CD4-positive, CD25-positive, alpha-beta regulatory T cell (primary cell): ENCODE data around the gene SLC4A5. TPM values are rescaled to one million over a fixed set of nuclear protein-coding genes. Genes with fewer than 3 reads are reported as not detected.

Experiments
- ATAC-seq, 2 donors: fragments of 150-1000 bp; cut with Tn5 transposase; one replicate each; pipeline ENCODE4 v1.10.0; 2021; ENCODE audit warnings: low read depth in 2 of 2, moderate number of reproducible peaks in 2 of 2, moderate library complexity in 1 of 2
- DNase-seq, 3 donors: peaks; one replicate each; pipeline versions ENCODE4 v3.0.0 to v3.0.0-alpha.2; 2012 to 2022; ENCODE audit warnings: mixed read lengths in 1 of 3
- H3K27ac ChIP-seq: one replicate; pipeline ENCODE4 v1.7.0; 2013; ENCODE audit warnings: mild to moderate bottlenecking, low read length; ENCODE audit not compliant: insufficient read depth, poor library complexity, severe bottlenecking
- H3K27me3 ChIP-seq: one replicate; pipeline ENCODE4 v1.7.0; 2013; ENCODE audit warnings: low read length; ENCODE audit not compliant: control insufficient read depth, insufficient read depth
- H3K36me3 ChIP-seq: one replicate; pipeline ENCODE4 v1.7.0; 2013; ENCODE audit warnings: mild to moderate bottlenecking, low read length, moderate library complexity; ENCODE audit not compliant: control insufficient read depth, insufficient read depth
- H3K4me1 ChIP-seq: 2 replicates; pipeline ENCODE4 v1.7.0; 2013; ENCODE audit warnings: mild to moderate bottlenecking, low read length; ENCODE audit not compliant: insufficient read depth, control insufficient read depth, poor library complexity, severe bottlenecking
- H3K4me3 ChIP-seq: one replicate; pipeline ENCODE4 v1.7.0; 2013; ENCODE audit warnings: low read depth, mild to moderate bottlenecking, low read length, moderate library complexity
- H3K9me3 ChIP-seq, 2 experiments: 1 replicate in 1 of 2; 2 replicates in 1 of 2; pipeline ENCODE4 v1.7.0; 2013; ENCODE audit warnings: low read length in 2 of 2, mild to moderate bottlenecking in 1 of 2, moderate library complexity in 1 of 2; ENCODE audit not compliant: control insufficient read depth in 2 of 2
- H3K27ac Mint-ChIP-seq, 3 donors: one replicate each; pipeline ENCODE4 v1.8.0; 2020 to 2022; ENCODE audit warnings: mild to moderate bottlenecking in 3 of 3, mixed read lengths in 3 of 3, moderate library complexity in 2 of 3
- H3K27me3 Mint-ChIP-seq: one replicate; pipeline ENCODE4 v1.8.0; 2022; ENCODE audit warnings: mild to moderate bottlenecking, mixed read lengths
- H3K36me3 Mint-ChIP-seq: one replicate; pipeline ENCODE4 v1.8.0; 2020; ENCODE audit warnings: mixed read lengths
- H3K4me1 Mint-ChIP-seq, 4 donors: one replicate each; pipeline ENCODE4 v1.8.0; 2020 to 2022; ENCODE audit warnings: mixed read lengths in 4 of 4, mild to moderate bottlenecking in 1 of 4
- H3K4me3 Mint-ChIP-seq, 4 donors: one replicate each; pipeline ENCODE4 v1.8.0; 2020 to 2022; ENCODE audit warnings: mild to moderate bottlenecking in 4 of 4, mixed read lengths in 4 of 4, moderate library complexity in 3 of 4
- H3K9me3 Mint-ChIP-seq, 7 donors: one replicate each; pipeline ENCODE4 v1.8.0; 2020 to 2022; ENCODE audit warnings: mixed read lengths in 7 of 7, mild to moderate bottlenecking in 3 of 7, moderate library complexity in 2 of 7
- polyA plus RNA-seq, 4 donors: library from polyadenylated mRNA; unstranded; fragments of 300-500 nt; fragmentation: Illumina TruSeq; gene quantifications; one replicate each; pipeline ENCODE4 v1.2.3, GENCODE V29; 2021
- total RNA-seq: library from RNA; stranded (reverse); gene quantifications from one replicate; pipeline ENCODE4 v1.2.3, GENCODE V29; 2022

Gene SLC4A5
- total and polyA plus RNA-seq, 5 donors from 2014 or later: 0.30 to 12.7 (median 0.85) TPM

GRCh38 chr2:74293191-74293991 is 49.8 kb downstream of the SLC4A5 start:
- ATAC-seq (no peak), DNase-seq (no peak)
- Mint-ChIP-seq H3K4me1 (peaks cover 11 to 28% (median 17%) of the 10 kb centered on the region in 4 donors), H3K27ac (peak overlapping the region; percentile 43 to 94 (median 90)), H3K27me3 (no peaks in the 10 kb centered on the region), H3K9me3 (no peaks in the 10 kb centered on the region), H3K4me3 (no peak overlapping the region), H3K36me3 (peaks cover 30% of the 10 kb centered on the region)
- Histone ChIP-seq H3K4me3 (no peak overlapping the region), H3K4me1 (peaks cover 27% of the 10 kb centered on the region), H3K27ac (no peak overlapping the region), H3K27me3 (no peaks in the 10 kb centered on the region), H3K9me3 (no peaks in the 10 kb centered on the region), H3K36me3 (no peaks in the 10 kb centered on the region)

- no peaks in the 10 kb centered on the region for H3K27me3 Mint-ChIP-seq
- H3K36me3 Mint-ChIP-seq: peaks cover 25% of the 10 kb centered on the region
- H3K4me3 Mint-ChIP-seq: peak overlapping the region in 1 of 4 donors; percentile 17
- Histone ChIP-seq H3K4me3 (no peak overlapping the region), H3K4me1 (peaks cover 27% of the 10 kb centered on the region), H3K36me3 (no peaks in the 10 kb centered on the region), H3K27me3 (no peaks in the 10 kb centered on the region), H3K27ac (no peak overlapping the region), H3K9me3 (no peaks in the 10 kb centered on the region)
- H3K4me1 Mint-ChIP-seq: peaks cover 11 to 28% (median 17%) of the 10 kb centered on the region in 4 donors
- DNase-seq (no peak), ATAC-seq (no peak)
- no peaks in the 10 kb centered on the region for H3K9me3 Mint-ChIP-seq
- peak overlapping the region in 2 of 3 donors; percentile 80 to 90 for H3K27ac Mint-ChIP-seq
Measured at GRCh38 chr2:74292751-74293150, 50.5 kb downstream of the SLC4A5 start.

GRCh38 chr2:74291886-74292621 is 51.2 kb downstream of the SLC4A5 start:
- Mint-ChIP-seq H3K27me3 (no peaks in the 10 kb centered on the region), H3K36me3 (peaks cover 21% of the 10 kb centered on the region), H3K4me1 (peaks cover 11 to 28% (median 17%) of the 10 kb centered on the region in 4 donors), H3K4me3 (peak overlapping the region in 2 of 4 donors; percentile 17 to 49), H3K9me3 (no peaks in the 10 kb centered on the region), H3K27ac (peak overlapping the region; percentile 14 to 90 (median 80))
- no peak for DNase-seq
- no peaks in the 10 kb centered on the region for H3K9me3 ChIP-seq
- no peaks in the 10 kb centered on the region for H3K27me3 ChIP-seq
- H3K36me3 ChIP-seq: no peaks in the 10 kb centered on the region
- peak overlapping the region; percentile 73 for H3K27ac ChIP-seq
- no peak for ATAC-seq
- peaks cover 27% of the 10 kb centered on the region for H3K4me1 ChIP-seq
- H3K4me3 ChIP-seq: no peak overlapping the region

- Histone ChIP-seq H3K4me3 (peak overlapping the region; percentile 44), H3K9me3 (no peaks in the 10 kb centered on the region), H3K36me3 (no peaks in the 10 kb centered on the region), H3K27me3 (no peaks in the 10 kb centered on the region), H3K27ac (peak overlapping the region; percentile 73), H3K4me1 (peaks cover 27% of the 10 kb centered on the region)
- Mint-ChIP-seq H3K9me3 (no peaks in the 10 kb centered on the region), H3K36me3 (peaks cover 18% of the 10 kb centered on the region), H3K4me1 (peaks cover 11 to 28% (median 17%) of the 10 kb centered on the region in 4 donors), H3K27me3 (no peaks in the 10 kb centered on the region), H3K27ac (peak overlapping the region; percentile 90 to 99 (median 92)), H3K4me3 (peak overlapping the region in 2 of 4 donors; percentile 78 to 85)
- ATAC-seq (no peak), DNase-seq (peak in 1 of 3 donors; percentile 71)
Measured at GRCh38 chr2:74291218-74291544, 52.0 kb downstream of the SLC4A5 start.

GRCh38 chr2:74290466-74291217 is 52.6 kb downstream of the SLC4A5 start:
- Mint-ChIP-seq H3K9me3 (no peaks in the 10 kb centered on the region), H3K27ac (peak overlapping the region; percentile 90 to 99 (median 92)), H3K4me3 (peak overlapping the region; percentile 63 to 85 (median 80)), H3K27me3 (no peaks in the 10 kb centered on the region), H3K36me3 (peaks cover 18% of the 10 kb centered on the region), H3K4me1 (peaks cover 11 to 28% (median 17%) of the 10 kb centered on the region in 4 donors)
- peak overlapping the region; percentile 73 for H3K27ac ChIP-seq
- H3K9me3 ChIP-seq: no peaks in the 10 kb centered on the region
- no peaks in the 10 kb centered on the region for H3K36me3 ChIP-seq
- peak overlapping the region; percentile 44 for H3K4me3 ChIP-seq
- DNase-seq (peak in 2 of 3 donors; percentile 70 to 88), ATAC-seq (peak; percentile 84)
- H3K4me1 ChIP-seq: peaks cover 27% of the 10 kb centered on the region
- H3K27me3 ChIP-seq: no peaks in the 10 kb centered on the region

GRCh38 chr2:74290066-74290465 is 53.1 kb downstream of the SLC4A5 start:
- H3K36me3 Mint-ChIP-seq: peaks cover 18% of the 10 kb centered on the region
- no peaks in the 10 kb centered on the region for H3K9me3 ChIP-seq
- peak overlapping the region; percentile 63 to 85 (median 80) for H3K4me3 Mint-ChIP-seq
- no peaks in the 10 kb centered on the region for H3K9me3 Mint-ChIP-seq
- H3K4me3 ChIP-seq: peak overlapping the region; percentile 23
- H3K27me3 Mint-ChIP-seq: no peaks in the 10 kb centered on the region
- DNase-seq (peak in 1 of 3 donors; percentile 2), ATAC-seq (no peak)
- H3K4me1 ChIP-seq: peaks cover 27% of the 10 kb centered on the region
- peak overlapping the region; percentile 90 to 99 (median 92) for H3K27ac Mint-ChIP-seq
- H3K36me3 ChIP-seq: no peaks in the 10 kb centered on the region
- H3K27me3 ChIP-seq: no peaks in the 10 kb centered on the region
- peaks cover 11 to 28% (median 17%) of the 10 kb centered on the region in 4 donors for H3K4me1 Mint-ChIP-seq
- peak overlapping the region; percentile 73 for H3K27ac ChIP-seq

GRCh38 chr2:74286725-74287124 is 56.5 kb downstream of the SLC4A5 start:
- H3K36me3 ChIP-seq: no peaks in the 10 kb centered on the region
- H3K4me1 Mint-ChIP-seq: peaks cover 6 to 20% (median 8%) of the 10 kb centered on the region in 4 donors
- DNase-seq (no peak), ATAC-seq (no peak)
- H3K9me3 ChIP-seq: no peaks in the 10 kb centered on the region
- no peaks in the 10 kb centered on the region for H3K27me3 Mint-ChIP-seq
- no peak overlapping the region for H3K4me3 Mint-ChIP-seq
- H3K4me1 ChIP-seq: peaks cover 23% of the 10 kb centered on the region
- peaks cover 12% of the 10 kb centered on the region for H3K36me3 Mint-ChIP-seq
- no peak overlapping the region for H3K4me3 ChIP-seq
- no peak overlapping the region for H3K27ac Mint-ChIP-seq
- no peak overlapping the region for H3K27ac ChIP-seq
- no peaks in the 10 kb centered on the region for H3K27me3 ChIP-seq
- no peaks in the 10 kb centered on the region for H3K9me3 Mint-ChIP-seq
